ENCODE measurements around the gene LSM14A. TPM values are rescaled to one million over a fixed set of nuclear protein-coding genes. Genes with fewer than 3 reads are reported as not detected.
A peak's percentile ranks its signal among the peaks of the same experiment; 100 is the strongest.

Gene LSM14A
- total and polyA plus RNA-seq, 2 of the 13 experiments (the other 11 are each of a cell fraction or from before 2014, with no cell fraction given) = 77.0 to 83.6 TPM

DNA sequence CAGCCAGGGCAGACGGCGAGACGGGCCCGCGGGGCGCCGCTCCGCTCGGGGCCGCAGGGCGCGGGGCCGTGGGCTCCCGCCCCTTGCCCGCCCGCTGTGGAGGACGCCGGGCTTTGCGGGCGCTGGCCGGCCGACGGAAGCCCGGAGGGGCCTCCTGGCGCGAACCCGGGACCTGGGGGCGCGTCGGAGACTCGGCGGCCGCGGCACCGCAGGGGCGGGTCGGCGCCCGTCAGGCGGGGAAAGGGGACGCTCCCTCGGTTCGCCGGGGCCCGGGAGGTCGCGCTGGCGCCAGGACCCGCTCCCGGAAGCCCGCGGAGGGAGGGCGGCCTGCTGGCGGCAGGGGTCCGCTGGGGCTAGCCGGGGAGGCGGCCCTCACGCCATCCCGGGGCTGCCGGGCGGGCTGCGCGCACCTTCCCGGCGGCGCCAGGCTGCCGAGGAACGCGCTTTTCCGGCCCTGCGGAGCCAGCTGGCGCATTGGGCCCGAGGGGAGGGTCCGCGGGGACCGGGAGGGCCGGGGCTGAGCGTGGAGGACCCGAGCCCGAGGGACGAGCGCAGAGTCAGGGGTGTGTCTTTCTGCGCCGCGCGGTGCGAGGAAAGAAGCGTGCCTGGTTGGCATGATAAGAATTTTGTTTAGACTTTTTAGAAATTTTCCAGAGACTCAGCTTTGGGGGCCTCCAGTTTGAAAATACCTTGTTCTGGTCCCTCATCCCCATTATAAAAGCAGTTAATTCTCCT, 82.6 kb downstream of the LSM14A start (continued):
- TF ChIP-seq, protein P1, sequence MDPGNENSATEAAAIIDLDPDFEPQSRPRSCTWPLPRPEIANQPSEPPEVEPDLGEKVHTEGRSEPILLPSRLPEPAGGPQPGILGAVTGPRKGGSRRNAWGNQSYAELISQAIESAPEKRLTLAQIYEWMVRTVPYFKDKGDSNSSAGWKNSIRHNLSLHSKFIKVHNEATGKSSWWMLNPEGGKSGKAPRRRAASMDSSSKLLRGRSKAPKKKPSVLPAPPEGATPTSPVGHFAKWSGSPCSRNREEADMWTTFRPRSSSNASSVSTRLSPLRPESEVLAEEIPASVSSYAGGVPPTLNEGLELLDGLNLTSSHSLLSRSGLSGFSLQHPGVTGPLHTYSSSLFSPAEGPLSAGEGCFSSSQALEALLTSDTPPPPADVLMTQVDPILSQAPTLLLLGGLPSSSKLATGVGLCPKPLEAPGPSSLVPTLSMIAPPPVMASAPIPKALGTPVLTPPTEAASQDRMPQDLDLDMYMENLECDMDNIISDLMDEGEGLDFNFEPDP (CRISPR knock-in tag; conservative IDR thresholded peaks at IDR 0.05) = no peak
- TF ChIP-seq ZNF614 (CRISPR knock-in tag; IDR thresholded peaks at IDR 0.05; ENCODE audit: borderline replicate concordance) (no peak), RORA (CRISPR knock-in tag; IDR thresholded peaks at IDR 0.05) (no peak), ZNF451 (CRISPR knock-in tag; IDR thresholded peaks at IDR 0.05) (peak; percentile 34; the same call in 1 of the 2 replicates), ZNF616 (CRISPR knock-in tag; IDR thresholded peaks at IDR 0.05; ENCODE audit: low read depth) (no peak), ZNF773 (CRISPR knock-in tag; IDR thresholded peaks at IDR 0.05; ENCODE audit: borderline replicate concordance) (no peak), MXI1 (IDR thresholded peaks at IDR 0.05; ENCODE audit: borderline replicate concordance, low read depth, low read length) (peak; percentile 28; the same call in 1 of the 3 replicates), TCF7 (IDR thresholded peaks at IDR 0.05; ENCODE audit: low read depth) (no peak), SNRNP70 (IDR thresholded peaks at IDR 0.05; ENCODE audit: low read depth, low read length) (no peak), ZNF737 (CRISPR knock-in tag; IDR thresholded peaks at IDR 0.05; ENCODE audit: borderline replicate concordance) (no peak), ZFY (CRISPR knock-in tag; IDR thresholded peaks at IDR 0.05) (peak; percentile 85), NR3C1 (CRISPR knock-in tag; IDR thresholded peaks at IDR 0.05) (no peak), KAT7 (CRISPR knock-in tag; IDR thresholded peaks at IDR 0.05; ENCODE audit: borderline replicate concordance) (no peak), ONECUT2 (CRISPR knock-in tag; IDR thresholded peaks at IDR 0.05) (no peak), ZNF879 (CRISPR knock-in tag; IDR thresholded peaks at IDR 0.05) (no peak), RXRB (CRISPR knock-in tag; IDR thresholded peaks at IDR 0.05; ENCODE audit: borderline replicate concordance) (no peak; the same call in 1 of the 2 replicates)
- TF ChIP-seq, protein P2, sequence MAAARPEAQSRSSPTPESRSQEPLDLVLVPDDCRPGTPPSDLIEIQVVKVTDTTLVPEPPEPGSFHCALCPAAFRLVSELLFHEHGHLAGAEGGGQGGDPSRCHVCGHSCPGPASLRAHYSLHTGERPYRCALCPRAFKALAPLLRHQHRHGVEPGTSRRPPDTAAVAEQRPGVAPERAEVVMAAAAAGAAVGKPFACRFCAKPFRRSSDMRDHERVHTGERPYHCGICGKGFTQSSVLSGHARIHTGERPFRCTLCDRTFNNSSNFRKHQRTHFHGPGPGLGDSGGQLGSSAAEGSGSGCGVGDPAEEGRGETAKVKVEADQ (CRISPR knock-in tag; IDR thresholded peaks at IDR 0.05; ENCODE audit: borderline replicate concordance) = no peak
- TF ChIP-seq, protein P3, sequence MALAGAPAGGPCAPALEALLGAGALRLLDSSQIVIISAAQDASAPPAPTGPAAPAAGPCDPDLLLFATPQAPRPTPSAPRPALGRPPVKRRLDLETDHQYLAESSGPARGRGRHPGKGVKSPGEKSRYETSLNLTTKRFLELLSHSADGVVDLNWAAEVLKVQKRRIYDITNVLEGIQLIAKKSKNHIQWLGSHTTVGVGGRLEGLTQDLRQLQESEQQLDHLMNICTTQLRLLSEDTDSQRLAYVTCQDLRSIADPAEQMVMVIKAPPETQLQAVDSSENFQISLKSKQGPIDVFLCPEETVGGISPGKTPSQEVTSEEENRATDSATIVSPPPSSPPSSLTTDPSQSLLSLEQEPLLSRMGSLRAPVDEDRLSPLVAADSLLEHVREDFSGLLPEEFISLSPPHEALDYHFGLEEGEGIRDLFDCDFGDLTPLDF (CRISPR knock-in tag; IDR thresholded peaks at IDR 0.05) = no peak
- TF ChIP-seq, protein P4, sequence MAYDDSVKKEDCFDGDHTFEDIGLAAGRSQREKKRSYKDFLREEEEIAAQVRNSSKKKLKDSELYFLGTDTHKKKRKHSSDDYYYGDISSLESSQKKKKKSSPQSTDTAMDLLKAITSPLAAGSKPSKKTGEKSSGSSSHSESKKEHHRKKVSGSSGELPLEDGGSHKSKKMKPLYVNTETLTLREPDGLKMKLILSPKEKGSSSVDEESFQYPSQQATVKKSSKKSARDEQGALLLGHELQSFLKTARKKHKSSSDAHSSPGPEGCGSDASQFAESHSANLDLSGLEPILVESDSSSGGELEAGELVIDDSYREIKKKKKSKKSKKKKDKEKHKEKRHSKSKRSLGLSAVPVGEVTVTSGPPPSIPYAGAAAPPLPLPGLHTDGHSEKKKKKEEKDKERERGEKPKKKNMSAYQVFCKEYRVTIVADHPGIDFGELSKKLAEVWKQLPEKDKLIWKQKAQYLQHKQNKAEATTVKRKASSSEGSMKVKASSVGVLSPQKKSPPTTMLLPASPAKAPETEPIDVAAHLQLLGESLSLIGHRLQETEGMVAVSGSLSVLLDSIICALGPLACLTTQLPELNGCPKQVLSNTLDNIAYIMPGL (CRISPR knock-in tag; IDR thresholded peaks at IDR 0.05; ENCODE audit: borderline replicate concordance in 1 of 2, low read depth in 1 of 2) = no peak; a peak in 1 of 4 replicates
- TF ChIP-seq, protein P5, sequence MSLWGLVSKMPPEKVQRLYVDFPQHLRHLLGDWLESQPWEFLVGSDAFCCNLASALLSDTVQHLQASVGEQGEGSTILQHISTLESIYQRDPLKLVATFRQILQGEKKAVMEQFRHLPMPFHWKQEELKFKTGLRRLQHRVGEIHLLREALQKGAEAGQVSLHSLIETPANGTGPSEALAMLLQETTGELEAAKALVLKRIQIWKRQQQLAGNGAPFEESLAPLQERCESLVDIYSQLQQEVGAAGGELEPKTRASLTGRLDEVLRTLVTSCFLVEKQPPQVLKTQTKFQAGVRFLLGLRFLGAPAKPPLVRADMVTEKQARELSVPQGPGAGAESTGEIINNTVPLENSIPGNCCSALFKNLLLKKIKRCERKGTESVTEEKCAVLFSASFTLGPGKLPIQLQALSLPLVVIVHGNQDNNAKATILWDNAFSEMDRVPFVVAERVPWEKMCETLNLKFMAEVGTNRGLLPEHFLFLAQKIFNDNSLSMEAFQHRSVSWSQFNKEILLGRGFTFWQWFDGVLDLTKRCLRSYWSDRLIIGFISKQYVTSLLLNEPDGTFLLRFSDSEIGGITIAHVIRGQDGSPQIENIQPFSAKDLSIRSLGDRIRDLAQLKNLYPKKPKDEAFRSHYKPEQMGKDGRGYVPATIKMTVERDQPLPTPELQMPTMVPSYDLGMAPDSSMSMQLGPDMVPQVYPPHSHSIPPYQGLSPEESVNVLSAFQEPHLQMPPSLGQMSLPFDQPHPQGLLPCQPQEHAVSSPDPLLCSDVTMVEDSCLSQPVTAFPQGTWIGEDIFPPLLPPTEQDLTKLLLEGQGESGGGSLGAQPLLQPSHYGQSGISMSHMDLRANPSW (CRISPR knock-in tag; IDR thresholded peaks at IDR 0.05; ENCODE audit: borderline replicate concordance) = no peak
- TF ChIP-seq, protein P6, sequence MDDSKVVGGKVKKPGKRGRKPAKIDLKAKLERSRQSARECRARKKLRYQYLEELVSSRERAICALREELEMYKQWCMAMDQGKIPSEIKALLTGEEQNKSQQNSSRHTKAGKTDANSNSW (CRISPR knock-in tag; IDR thresholded peaks at IDR 0.05; ENCODE audit: borderline replicate concordance) = no peak
